MM.1S (cell line): ENCODE measurements around the gene WT1.

Source experiments
- DNase-seq: peaks from one replicate; pipeline ENCODE4 v3.0.0-alpha.2; 2015
- H2AFZ ChIP-seq: fragments of 300-600 bp; sonication (generic); 2 replicates; pipeline ENCODE4 v1.6.0; 2016; ENCODE audit warnings: antibody characterized with exemption, low read length
- H3F3A ChIP-seq: fragments of 300-600 bp; sonication (generic); 2 replicates; pipeline ENCODE4 v1.6.1; 2016; ENCODE audit warnings: mild to moderate bottlenecking, antibody characterized with exemption, low read length, moderate library complexity, mixed read lengths; ENCODE audit not compliant: insufficient read depth
- H3K27ac ChIP-seq: fragments of 300-600 bp; sonication (generic); 2 replicates; pipeline ENCODE4 v1.5.1; 2016; ENCODE audit warnings: mild to moderate bottlenecking, low read length
- H3K27me3 ChIP-seq: fragments of 300-600 bp; sonication (generic); replicated peaks from 2 replicates; pipeline ENCODE4 v1.6.0; 2016; ENCODE audit warnings: low read length; ENCODE audit not compliant: insufficient read depth
- H3K36me3 ChIP-seq: fragments of 300-600 bp; sonication (generic); replicated peaks from 2 replicates; pipeline ENCODE4 v1.6.1; 2016; ENCODE audit warnings: mild to moderate bottlenecking, low read length, mixed read lengths; ENCODE audit not compliant: insufficient read depth
- H3K4me1 ChIP-seq: fragments of 300-600 bp; sonication (generic); 2 replicates; pipeline ENCODE4 v1.6.1; 2016; ENCODE audit warnings: low read length, mixed read lengths
- H3K4me2 ChIP-seq: fragments of 300-600 bp; sonication (generic); 2 replicates; pipeline ENCODE4 v1.6.0; 2016; ENCODE audit warnings: low read depth, low read length
- H3K4me3 ChIP-seq: fragments of 300-600 bp; sonication (generic); 2 replicates; pipeline ENCODE4 v1.5.1; 2016; ENCODE audit warnings: low read length, mixed read lengths
- H3K79me2 ChIP-seq: fragments of 300-600 bp; sonication (generic); 2 replicates; pipeline ENCODE4 v1.6.1; 2016; ENCODE audit warnings: mixed run types, low read length, mixed read lengths
- H3K9ac ChIP-seq: fragments of 300-600 bp; sonication (generic); 2 replicates; pipeline ENCODE4 v1.6.1; 2016; ENCODE audit warnings: low read length, mixed read lengths
- H3K9me2 ChIP-seq: fragments of 300-600 bp; sonication (generic); replicated peaks from 2 replicates; pipeline ENCODE4 v1.6.1; 2016; ENCODE audit warnings: mild to moderate bottlenecking, low read length, mixed read lengths; ENCODE audit not compliant: insufficient read depth
- H3K9me3 ChIP-seq: fragments of 300-600 bp; sonication (generic); replicated peaks from 2 replicates; pipeline ENCODE4 v1.6.1; 2016; ENCODE audit warnings: mild to moderate bottlenecking, low read length, mixed read lengths; ENCODE audit not compliant: insufficient read depth
- H4K20me1 ChIP-seq: fragments of 300-600 bp; sonication (generic); 2 replicates; pipeline ENCODE4 v1.6.1; 2016; ENCODE audit warnings: mild to moderate bottlenecking, low read length, moderate library complexity, mixed read lengths; ENCODE audit not compliant: insufficient read depth
- CTCF ChIP-seq: fragments of 300-600 bp; sonication (generic); IDR thresholded peaks from 2 replicates; pipeline ENCODE4 v1.5.1; 2016; ENCODE audit warnings: antibody characterized with exemption, low read length, mixed read lengths
- EZH2 ChIP-seq: fragments of 300-600 bp; sonication (generic); optimal IDR thresholded peaks from 2 replicates; pipeline ENCODE3; 2017; ENCODE audit warnings: low read depth, mild to moderate bottlenecking, antibody characterized with exemption, low read length, mixed read lengths
- EZH2phosphoT487 ChIP-seq: fragments of 300-600 bp; sonication (generic); IDR thresholded peaks from 2 replicates; pipeline ENCODE4 v1.6.1; 2018; ENCODE audit warnings: antibody characterized with exemption, low read length

The WT1 gene

DNA sequence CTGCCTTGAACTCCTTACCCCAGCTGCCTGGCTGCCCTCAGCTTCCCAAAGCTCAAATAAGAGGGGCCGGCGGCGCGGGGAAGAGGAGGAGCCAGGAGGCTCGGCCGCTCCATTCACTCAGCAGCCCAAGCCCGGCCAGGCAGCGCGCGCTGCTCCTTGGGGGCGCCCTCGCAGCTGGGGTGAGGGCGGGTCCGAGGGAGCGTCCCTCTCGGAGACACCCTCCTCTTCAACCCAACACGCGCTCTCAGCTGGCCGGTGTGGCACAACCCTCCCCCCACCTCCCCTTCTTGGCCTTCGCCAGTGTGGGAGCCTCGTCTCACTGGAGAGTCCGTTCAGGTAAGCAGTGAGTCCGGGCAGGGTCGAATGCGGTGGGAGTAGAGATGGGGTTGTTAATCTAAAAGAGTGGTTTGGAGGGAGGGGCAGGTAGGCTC is at the start of gene WT1:
Gene WT1, minus strand, starts transcription at position 29 of the 431 bp plus-strand sequence.
- H3K36me3 ChIP-seq: no peaks in the 10 kb centered on the region
- H3K27me3 ChIP-seq: peaks cover 24% of the 10 kb centered on the region
- no peak for DNase-seq
- H3K9ac ChIP-seq: no peak within 1 kb of the TSS
- no peak within 1 kb of the TSS for H3K27ac ChIP-seq
- TF ChIP-seq EZH2phosphoT487 (no peak), EZH2 (no peak), CTCF (no peak)
- no peaks in the 10 kb centered on the region for H3K9me2 ChIP-seq
- no peak within 1 kb of the TSS for H3K4me2 ChIP-seq
- H3K79me2 ChIP-seq: no peaks in the 10 kb centered on the region
- H2AFZ ChIP-seq: no peak within 1 kb of the TSS
- no peaks in the 10 kb centered on the region for H4K20me1 ChIP-seq
- no peak within 1 kb of the TSS for H3K4me3 ChIP-seq
- no peaks in the 10 kb centered on the region for H3K9me3 ChIP-seq
- no peaks in the 10 kb centered on the region for H3K4me1 ChIP-seq
- H3F3A ChIP-seq: no peaks in the 10 kb centered on the region

DNA sequence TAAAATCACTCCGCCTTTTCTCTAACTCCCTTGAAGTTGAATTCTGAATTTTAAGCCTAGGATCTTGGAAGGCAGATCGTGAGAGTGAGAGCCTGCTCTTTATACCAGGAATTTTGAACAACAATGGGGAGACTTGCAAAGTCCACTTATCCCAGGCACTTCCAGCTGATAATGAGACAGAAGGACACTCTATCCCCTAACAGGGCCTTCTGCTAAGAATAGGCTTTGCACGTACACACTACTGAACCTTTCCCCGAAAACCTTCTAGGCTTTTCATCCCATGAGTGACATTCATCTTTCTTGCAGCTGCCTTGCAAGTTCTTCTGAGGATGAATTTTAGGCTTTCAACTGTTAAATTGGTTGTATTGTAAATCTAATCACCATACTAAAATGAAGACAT is 44.0 kb upstream of the WT1 start:
- H3K4me1 ChIP-seq: no peaks in the 10 kb centered on the region
- no peaks in the 10 kb centered on the region for H4K20me1 ChIP-seq
- H3K79me2 ChIP-seq: no peaks in the 10 kb centered on the region
- H3K4me2 ChIP-seq: no peak overlapping the region
- H3F3A ChIP-seq: no peaks in the 10 kb centered on the region
- no peak overlapping the region for H3K4me3 ChIP-seq
- no peaks in the 10 kb centered on the region for H3K36me3 ChIP-seq
- no peak overlapping the region for H3K9ac ChIP-seq
- no peak overlapping the region for H3K27ac ChIP-seq
- no peak overlapping the region for H2AFZ ChIP-seq
- H3K9me2 ChIP-seq: no peaks in the 10 kb centered on the region
- TF ChIP-seq CTCF (no peak), EZH2 (no peak), EZH2phosphoT487 (no peak)
- no peak for DNase-seq
- H3K27me3 ChIP-seq: no peaks in the 10 kb centered on the region
- no peaks in the 10 kb centered on the region for H3K9me3 ChIP-seq

DNA sequence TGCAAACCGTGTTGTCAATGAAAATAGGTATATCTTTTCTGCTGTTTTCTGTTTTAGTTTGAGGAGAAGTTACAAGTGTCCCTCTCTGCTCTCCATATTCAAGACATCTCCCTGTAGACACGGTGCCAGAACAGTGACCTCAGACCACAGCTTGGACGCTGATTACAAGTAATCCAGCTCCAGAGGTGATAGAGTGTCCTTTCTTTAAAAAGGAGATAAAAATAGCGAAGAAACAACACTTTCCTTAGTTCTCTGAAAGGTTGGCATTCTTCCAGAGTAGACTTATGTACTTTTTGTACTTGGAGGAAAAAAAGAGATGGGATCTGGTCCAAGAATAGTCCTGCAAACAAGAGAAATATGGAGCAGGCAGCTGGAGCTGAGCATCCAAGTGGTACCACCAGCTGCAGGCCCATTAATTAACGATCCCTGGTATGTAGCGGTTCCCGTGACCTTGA is 43.0 kb upstream of the WT1 start:
- Histone ChIP-seq H4K20me1 (no peaks in the 10 kb centered on the region), H2AFZ (no peak overlapping the region), H3K27me3 (no peaks in the 10 kb centered on the region), H3K9me2 (no peaks in the 10 kb centered on the region), H3K4me1 (no peaks in the 10 kb centered on the region), H3K36me3 (no peaks in the 10 kb centered on the region), H3K4me2 (no peak overlapping the region), H3K9ac (no peak overlapping the region), H3K27ac (no peak overlapping the region), H3K9me3 (no peaks in the 10 kb centered on the region), H3F3A (no peaks in the 10 kb centered on the region), H3K79me2 (no peaks in the 10 kb centered on the region), H3K4me3 (no peak overlapping the region)
- DNase-seq: no peak
- no peak for TF ChIP-seq CTCF
- no peak for TF ChIP-seq EZH2
- no peak for TF ChIP-seq EZH2phosphoT487
